Glomerular visceral epithelial cell (primary cell): Measurements from ENCODE around the gene TMEM247.

ENCODE experiments used
- DNase-seq: peaks from one replicate; pipeline ENCODE4 v3.0.0-alpha.2; 2016; ENCODE audit errors: extremely low spot score

Gene TMEM247

DNA sequence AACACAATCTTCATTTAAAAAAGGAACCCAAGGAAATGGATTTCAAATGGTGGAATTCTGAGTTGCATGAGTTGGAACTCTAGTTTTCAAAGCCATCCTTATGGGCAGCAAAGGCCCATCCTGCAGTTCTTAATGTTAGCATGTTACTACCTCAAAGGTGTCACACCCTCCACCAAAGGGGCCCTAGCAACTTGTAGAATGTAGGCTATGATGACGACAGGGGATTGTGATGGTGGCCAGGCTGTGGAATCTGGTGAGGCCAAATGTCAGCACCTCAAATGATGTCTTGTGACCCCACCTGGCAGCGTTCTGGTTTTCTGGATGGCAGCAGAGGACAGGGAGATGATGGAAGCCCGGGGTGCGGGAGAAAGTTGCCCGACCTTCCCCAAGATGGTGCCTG is at the start of gene TMEM247:
Gene TMEM247 (plus strand): TSS at position 301 of the 400 bp plus-strand sequence.
- DNase-seq, result no peak

DNA sequence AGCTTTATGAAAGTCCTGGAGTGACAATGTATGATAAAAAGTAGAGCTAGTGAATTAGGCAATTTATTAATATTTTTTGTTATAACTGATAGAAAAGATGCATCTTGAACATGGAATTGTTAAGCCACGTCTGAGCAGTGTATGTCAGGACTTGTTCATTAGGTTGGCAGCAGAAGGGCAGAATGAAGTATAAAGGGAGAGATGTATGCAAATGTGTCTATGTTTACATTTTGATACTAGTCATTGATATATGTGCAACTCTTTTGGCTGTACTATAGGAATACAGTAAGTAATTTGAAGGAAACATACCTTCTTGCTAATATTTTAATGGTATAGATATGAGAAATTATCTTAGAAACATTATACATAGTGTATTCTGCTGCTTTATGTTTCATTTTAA is 49.0 kb upstream of the TMEM247 start:
- DNase-seq, result no peak

DNA sequence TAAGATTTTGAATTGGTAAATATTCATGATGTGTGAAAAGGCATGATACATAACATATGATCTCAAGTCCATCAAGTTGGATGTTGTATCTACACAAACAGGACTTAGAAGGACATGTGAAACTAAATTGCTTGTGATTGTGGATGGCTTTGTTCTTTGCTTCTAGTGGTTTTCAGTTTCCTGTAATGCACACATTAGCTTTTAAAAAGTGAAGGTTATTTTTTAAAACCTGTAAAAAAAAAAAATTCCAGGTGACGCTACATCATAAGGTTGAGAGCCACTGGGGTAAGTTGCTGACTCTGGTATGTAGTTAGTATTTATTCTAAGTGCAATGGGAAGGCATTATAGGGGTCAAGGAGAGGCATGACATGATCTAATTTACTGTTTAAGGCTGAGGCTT is 48.4 kb upstream of the TMEM247 start:
- DNase-seq, result no peak

DNA sequence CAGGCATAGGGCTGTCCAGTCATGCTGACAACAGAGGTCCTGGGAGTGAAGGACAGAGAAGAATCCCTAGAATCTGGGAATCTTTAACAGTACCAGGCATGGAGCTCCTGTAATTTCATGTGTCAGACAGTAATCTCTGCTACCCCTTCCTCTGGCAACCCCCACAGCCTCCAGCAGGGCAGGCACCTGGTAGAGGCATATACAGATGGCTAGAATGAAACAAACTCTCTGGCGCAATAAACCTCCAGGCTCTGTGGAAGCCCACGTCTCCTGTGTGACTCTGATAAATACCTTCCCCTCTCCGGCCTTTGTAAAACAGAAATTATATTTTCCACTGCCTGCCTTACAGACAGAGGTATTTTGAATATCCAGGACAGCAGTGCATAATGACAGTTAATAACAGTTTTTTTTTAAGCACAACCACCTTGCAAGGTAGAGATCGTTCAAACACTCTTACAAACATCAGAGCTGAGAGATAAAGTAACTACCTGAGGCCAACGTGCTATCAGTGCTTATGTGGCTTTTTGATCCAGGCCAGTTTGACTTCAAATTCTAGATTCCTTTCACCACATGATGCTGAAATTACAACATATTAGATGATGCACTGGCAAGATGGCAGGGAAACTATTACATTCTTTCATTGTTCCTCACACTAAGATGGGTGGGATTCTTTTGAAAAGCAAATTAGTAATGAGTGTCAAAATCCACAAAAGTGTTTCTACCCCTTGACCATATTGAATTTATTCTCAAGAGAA is 47.7 kb upstream of the TMEM247 start:
- DNase-seq, result no peak

DNA sequence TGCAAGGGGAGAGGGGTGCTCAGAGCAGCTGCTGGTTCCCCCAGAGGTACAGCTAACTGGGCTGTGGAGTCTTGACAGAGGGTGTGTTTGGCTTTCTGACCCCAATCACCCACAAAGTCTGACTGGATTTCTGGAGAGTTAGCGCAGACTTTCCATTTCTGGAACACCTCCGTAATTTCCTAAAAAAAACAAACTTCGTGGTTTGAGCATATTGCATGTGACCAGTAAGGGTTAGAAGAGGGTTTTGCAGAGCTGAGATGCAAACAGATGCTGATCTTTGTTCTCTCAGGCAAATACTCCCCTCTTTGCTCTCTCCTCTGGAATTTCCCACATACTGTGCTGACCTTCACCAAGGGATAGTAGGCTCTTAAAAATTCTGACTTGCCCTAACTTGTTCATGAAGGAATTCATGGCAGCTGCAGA is 44.5 kb upstream of the TMEM247 start:
- DNase-seq, result peak; percentile 29

DNA sequence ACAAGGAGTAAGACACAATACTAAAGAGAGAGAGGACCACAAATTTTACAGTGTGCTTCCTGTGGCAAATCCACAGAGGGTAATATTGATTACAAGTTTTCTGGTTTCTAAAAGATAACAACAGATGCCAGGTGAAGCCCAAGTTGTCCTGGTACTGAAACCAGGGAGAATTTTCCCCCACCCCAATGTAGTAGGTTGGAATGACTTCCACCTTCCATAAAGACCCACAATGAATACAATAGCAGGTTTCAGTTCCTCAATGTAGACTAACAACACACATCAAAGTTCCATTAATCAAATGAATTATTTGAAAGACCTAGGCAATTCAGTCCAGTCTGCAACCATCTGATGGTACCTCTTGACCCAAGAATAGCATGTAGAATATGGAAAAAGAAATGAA is 44.0 kb upstream of the TMEM247 start:
- no peak for DNase-seq

DNA sequence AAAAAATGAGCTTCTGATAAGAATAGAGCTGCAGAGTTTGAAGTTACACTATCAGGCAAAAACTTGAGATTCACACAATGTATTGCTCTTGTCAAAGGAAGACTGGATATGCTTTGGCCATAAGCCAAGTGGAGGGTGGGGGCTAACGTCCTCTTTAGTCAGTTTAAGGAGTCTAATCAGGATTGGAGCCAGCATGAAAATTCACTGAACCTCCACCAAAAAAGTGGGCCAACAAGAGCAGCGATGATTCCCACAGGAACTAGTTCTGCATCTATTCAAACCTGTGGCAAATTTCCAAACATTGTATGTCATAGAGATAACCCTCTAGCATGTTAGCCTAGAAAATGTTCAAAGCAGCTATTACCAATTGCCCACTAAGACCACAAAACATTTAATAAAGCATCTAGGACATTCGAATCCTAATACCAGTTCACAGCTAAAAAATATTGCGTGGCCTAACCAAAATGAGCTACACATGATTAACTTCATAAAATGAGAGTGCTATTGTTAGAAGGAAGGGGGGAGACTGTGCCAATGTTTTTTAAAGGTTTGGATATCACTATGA is 43.5 kb upstream of the TMEM247 start:
- DNase-seq, result no peak

DNA sequence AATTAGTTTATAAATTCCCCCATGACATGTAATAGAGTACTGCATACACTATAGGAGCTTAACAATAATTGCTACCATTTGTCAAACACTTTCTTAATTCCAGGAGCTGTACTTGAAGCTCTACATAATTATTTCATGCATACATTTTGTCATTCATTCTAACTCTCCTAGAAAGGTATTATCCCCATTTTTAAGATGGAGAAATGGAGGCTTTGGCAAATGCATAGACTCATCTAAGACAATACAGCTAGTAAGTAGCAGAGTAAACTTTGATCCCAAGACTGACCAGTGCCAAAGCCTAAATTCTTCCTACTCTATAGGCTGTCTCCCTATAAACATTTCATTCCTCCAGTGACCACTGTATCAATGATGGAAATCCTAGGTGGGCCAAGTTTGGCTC is 42.6 kb upstream of the TMEM247 start:
- DNase-seq, result no peak

DNA sequence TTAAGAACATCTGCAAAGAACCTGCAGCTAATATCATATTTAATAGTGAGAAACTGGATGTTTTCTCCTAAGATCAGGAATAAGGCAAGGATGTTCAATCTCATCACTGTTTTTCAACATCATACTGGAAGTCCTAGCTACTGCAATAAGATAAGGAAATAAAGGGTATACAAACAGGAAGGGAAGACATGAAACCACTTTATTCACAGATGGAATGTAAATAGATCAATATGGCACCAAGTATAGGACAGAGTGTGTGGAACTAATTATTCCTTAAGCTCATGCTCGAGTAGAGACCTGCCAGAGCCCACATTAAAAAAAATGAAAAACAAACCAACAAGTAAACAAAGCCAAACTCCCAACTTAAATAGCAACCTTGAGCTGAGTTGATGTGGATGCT is 41.3 kb upstream of the TMEM247 start:
- no peak for DNase-seq

DNA sequence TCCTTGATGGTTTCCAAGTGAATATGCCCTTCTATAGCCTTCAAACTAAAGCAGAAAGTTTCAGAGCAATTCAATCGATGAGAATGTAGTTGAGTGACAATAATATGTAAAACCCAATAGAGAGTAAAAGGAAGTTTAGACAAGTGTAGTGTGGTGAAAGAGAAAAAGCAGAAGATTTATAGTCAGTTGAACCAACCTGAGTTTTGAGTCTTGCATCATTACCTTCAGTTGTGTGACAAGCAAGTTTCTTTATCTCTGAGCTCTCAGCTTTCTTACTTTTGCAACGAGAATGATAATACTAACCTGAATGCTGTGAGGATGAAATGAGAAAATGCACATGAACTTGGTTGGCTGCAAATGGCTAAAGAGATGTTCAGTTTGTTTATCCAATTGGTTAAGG is 40.6 kb upstream of the TMEM247 start:
- DNase-seq, result no peak

DNA sequence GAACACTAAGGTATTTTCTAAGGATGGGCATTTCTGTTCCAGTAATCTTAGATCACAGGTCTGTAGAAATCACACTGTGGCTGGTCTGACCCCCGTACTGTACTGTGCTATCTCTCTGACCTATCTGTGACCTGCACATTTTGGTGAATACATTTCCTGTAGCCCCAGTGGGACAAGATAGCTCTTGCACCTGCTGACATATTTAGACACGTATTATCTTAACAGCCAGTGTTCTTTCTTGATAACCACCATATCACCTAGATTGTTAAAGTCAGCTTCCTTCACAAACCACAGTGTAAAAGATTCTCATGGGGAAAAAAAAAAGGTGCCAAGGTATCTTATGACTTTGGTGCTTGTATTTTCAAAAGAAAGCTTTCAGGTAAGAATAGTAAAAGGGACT is 39.8 kb upstream of the TMEM247 start:
- DNase-seq, result no peak

DNA sequence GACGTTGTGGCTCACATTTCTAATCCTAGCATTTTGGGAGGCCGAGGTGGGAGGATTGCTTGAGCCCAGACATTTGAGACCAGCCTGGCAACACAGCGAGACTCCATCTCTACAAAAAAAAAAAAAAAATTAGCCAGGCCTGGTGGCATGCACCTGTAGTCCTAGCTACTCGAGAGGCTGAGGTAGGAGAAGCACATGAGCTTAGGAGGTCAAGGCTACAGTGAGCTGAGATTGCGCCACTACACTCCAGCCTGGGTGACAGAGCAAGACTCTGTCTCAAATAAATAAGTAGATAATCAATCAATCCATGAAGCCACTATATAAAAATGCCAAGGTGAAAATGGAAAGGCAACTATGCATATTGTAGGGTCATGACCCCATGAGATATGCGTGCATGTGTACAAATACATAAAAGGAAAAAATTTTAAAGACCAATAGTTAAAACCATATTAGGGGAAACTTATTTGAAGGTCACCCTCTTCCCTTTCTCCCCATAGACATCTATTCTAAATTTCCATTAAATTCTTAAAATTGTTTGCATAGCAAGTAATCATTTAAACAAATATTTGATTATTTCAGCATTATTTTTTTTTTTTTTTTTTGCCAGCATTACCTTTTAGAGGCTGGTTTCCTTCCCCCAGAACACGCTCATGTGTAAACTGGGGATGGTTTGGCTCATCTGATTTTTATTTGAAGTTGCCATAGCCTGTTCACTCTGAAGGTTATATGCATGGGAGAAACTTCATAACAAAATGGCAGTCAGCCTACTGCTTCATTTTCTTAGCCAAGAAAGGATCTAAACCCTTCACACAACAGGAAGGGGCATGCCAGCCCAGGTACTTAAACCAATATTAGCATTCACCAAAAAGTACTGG is 37.3 kb upstream of the TMEM247 start:
- no peak for DNase-seq

DNA sequence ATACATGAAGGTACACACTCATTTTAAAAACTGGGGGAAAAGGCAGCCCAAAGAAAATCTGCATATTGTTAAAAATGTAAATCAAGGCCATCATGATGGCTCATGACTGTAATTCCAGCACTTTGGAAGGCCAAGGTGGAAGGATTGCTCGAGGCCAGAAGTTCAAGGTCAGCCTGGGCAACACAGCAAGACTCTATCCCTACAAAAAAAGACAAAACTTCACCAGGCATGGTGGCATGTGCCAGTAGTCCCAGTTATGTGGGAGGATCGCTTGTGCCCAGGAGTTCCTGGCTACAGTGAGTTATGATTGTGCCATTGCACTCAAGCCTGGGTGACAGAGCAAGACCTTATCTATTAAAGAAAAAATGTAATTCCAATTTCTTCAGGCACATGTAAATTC is 34.6 kb upstream of the TMEM247 start:
- DNase-seq, result no peak

DNA sequence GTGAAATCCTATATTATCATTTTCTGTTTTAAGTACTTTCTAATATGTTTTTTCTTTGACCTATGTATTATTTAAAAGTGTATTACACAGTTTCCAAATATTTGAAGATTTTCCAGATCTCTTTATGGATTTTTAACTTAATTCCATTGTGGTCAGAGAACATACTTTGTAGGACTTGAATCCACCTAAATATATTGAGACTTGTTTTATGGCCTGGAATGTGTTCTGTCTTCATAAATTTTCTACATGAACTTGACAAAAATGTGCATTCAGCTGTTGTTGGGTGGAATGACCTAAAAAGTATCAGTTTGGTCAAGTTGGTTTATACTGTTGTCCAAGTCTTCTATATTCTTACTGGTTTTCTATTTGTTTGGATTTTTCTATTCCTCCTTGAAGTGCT is 33.8 kb upstream of the TMEM247 start:
- no peak for DNase-seq

DNA sequence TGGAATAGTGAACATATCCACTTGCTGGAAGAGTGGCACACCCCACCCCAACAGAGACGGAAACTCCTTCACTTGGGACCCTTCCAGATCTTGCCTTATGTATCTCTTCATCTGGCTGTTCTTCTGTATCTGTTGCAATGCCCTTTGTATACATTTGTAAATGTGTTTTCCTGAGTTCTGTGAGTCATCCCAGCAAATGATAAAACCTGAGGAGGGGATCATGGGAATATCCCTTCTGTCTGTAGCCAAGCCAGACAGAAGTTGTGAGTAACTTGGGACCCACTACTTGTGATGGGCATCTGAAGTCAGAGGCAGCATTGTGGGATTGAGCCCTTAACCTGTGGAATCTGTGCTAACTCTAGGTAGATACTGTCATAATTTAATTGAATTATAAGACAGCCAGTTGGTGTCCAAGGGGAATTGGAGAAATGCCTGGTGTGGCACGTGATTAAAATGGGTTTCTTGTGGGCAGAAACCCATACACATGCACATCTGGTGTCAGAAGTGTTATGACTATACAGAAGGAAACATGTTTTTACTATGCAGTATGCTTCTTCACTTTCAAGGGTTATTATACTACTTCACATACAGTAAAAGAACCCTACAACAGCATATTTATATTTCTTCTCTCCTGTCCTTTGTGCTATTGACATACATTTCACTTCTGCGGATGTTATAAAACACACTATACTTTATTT is 32.3 kb upstream of the TMEM247 start:
- DNase-seq, result no peak

DNA sequence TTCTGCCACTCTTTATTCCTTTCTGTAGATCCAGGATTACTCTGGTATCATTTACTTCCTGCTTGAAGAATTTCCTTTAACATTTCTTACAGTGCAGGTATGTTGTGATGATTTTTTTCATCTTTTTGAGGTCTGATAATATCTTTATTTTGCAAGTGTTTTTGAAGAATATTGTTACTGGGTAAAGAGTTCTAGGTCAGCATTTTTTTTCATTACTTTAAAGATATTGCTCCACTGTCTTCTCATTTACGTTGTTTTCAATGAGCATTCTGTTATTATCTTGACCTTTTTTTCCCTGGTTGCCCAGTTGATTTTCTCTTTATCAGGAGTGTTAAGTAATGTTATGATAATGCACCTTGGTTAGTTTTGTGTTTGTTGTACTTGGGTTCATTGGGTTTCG is 31.7 kb upstream of the TMEM247 start:
- no peak for DNase-seq

DNA sequence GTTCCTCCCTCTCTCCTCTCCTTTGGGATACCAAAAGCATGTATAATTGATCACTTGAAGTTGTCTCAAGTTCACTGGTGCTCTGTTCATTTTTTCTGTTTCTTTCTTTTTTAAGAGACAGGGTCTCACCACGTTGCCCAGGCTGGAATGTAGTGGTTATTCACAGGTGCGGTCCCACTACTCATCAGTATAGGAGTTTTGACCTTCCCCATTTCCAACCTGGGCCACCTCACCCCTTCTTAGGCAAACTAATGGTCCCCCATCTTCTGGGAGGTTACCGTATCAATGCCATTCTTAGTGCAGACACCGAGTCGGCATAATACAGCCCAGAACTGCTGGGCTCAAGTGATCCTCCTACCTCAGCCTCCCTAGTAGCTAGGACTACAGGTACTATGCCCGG is 31.3 kb upstream of the TMEM247 start:
- DNase-seq, result no peak

DNA sequence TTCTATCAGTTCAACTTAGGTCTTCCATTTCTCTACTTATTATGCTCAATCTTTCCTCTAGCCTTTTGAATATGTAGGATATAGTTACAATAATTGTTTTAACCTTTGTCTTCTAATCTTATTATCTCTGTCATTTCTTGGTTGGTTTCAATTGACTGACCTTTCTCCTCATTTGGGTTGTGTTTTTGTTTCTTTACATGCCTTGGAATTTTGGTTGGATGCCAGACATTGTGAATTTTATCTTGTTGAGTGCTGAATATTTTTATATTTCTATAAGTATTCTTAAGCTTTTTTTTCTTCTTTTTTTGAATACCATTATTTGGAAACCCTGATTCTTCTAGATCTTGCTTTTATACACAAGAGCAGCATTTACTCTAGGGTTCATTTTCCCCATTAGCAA is 30.7 kb upstream of the TMEM247 start:
- no peak for DNase-seq

DNA sequence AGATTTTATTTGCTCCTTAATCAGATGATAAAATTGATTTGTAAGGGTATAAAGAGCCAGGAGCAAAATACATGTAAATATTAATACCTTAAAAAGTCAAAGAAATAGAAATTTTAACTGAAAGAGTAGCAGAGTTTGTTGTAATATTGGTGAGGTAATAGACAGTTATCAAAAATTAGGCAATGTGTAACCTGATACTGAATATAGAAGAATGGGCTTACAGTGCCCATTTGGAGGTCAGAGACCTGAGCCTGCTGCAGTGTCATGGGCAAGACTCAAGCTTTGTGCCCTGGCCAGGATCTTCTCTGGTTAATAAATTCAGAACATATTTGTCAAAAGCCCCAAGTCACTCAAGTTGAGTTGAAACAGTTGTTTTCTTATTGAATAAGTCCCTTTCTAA is 29.7 kb upstream of the TMEM247 start:
- DNase-seq, result no peak

DNA sequence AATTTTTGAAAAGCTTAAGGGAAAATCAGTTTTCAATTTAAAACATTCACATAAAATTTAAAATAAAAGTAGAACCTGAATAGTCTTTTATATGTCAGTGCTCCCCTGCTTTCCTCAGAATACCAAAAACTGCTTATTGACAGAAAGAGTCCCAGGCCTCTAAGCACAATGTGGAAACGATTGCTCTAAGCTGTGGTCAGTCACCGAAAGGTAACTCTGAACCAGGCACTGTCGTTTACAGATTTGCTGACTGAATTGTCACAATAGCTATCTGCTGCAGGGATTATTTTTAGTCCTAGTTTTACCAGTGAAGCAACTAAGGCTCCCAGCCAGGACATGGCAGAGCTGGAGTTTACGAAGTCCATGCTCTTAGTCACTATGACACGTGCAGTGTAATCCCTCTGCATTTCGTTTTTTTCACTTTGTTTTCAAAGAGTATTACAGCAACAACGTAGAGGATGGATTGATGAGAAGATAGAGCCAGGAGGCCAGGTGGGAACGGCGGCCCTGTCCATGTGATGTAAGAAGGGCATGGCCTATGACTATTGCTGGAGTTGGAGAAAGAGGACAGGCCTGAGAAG is 28.1 kb upstream of the TMEM247 start:
- DNase-seq, result no peak

DNA sequence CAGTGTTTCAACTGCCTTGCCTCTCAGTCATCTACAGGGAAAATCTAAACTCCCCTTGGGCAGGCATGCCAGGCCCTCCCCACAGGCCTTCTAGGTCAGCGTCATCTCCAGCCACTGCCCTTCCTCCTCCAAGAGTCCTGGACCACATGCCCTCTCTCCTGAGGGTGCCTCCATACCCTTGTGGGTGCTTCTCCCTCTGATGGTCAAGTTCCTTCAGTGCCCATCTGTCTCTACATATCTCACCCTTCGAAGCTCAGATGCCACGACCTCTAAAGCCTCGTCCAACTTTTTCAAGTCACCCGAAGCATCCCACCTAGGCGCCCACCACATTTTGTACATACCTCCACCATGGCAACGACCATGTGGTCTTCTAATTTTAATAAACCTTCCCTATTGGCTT is 22.6 kb upstream of the TMEM247 start:
- DNase-seq, result no peak
